ENCODE measurements around the gene MAN1C1.

DNA sequence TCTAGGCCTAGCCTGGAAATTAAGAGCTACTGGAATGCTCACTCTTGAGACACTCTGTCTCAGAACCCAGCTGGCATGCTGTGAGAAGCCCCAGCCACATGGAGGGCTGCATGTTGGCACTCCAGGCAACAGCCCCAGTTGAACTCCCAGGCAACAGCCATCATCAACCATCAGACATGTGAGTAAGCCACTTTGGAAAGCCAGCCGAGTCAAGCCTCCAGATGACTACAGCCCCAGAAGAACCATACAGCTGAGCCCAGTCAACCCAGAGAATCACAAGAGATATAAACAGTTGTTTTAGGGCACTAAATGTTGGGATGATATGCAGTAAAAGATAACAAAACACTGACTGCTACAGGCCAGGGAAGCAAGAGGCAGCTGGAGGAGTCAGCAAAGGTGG is 17.7 kb upstream of the MAN1C1 start:
- no peak for TF ChIP-seq POLR2A (IDR thresholded peaks at IDR 0.05; ENCODE audit: low read depth, low read length)
- no peak for TF ChIP-seq POLR2AphosphoS5 (IDR thresholded peaks at IDR 0.05; ENCODE audit: low read depth, low read length)
- no peak for TF ChIP-seq TAF1 (IDR thresholded peaks at IDR 0.05; ENCODE audit: borderline replicate concordance, low read depth, low read length)

Measured in GM12892 (cell line).